WTC11 (cell line): ENCODE measurements around the gene EGR1. TPM values are rescaled to one million over a fixed set of nuclear protein-coding genes. Genes with fewer than 3 reads are reported as not detected.

Experiments used
- ATAC-seq: fragments of 200-7000 bp; cut with Tn5 transposase; 2 replicates; pipeline ENCODE4 v1.10.0; 2021; ENCODE audit warnings: mild to moderate bottlenecking, moderate library complexity
- CTCF ChIA-PET: fragments of 300-600 bp; sonication (Branson Sonifier 250); formaldehyde crosslinking; loops from one replicate; lab custom pipeline; 2021; ENCODE audit warnings: antibody characterized with exemption; lab: Charles Lee
- POLR2A ChIA-PET: fragments of 350-600 bp; sonication (Branson Sonifier 250); formaldehyde crosslinking; loops from one replicate; lab custom pipeline; 2021; ENCODE audit warnings: antibody characterized with exemption; lab: Charles Lee
- DNase-seq: peaks from one replicate; pipeline ENCODE4 v3.0.0; 2021; ENCODE audit warnings: low spot score
- H3K27ac Mint-ChIP-seq: 2 replicates; pipeline ENCODE4 v1.8.0; 2021; ENCODE audit warnings: mixed read lengths
- H3K27me3 Mint-ChIP-seq: 2 replicates; pipeline ENCODE4 v1.8.0; 2021; ENCODE audit warnings: low read depth, mild to moderate bottlenecking, moderate library complexity, mixed read lengths
- H3K36me3 Mint-ChIP-seq: 2 replicates; pipeline ENCODE4 v1.8.0; 2021; ENCODE audit warnings: mixed read lengths
- H3K4me1 Mint-ChIP-seq: 2 replicates; pipeline ENCODE4 v1.8.0; 2022; ENCODE audit warnings: mixed read lengths
- H3K4me3 Mint-ChIP-seq: 2 replicates; pipeline ENCODE4 v1.8.0; 2021; ENCODE audit warnings: mild to moderate bottlenecking, moderate library complexity, mixed read lengths
- H3K9me3 Mint-ChIP-seq: 2 replicates; pipeline ENCODE4 v1.8.0; 2021; ENCODE audit warnings: mixed read lengths
- AR ChIP-seq: fragments of 250-450 bp; sonication (Bioruptor Pico); IDR thresholded peaks from 2 replicates; pipeline ENCODE4 v1.9.0; 2021; ENCODE audit warnings: mild to moderate bottlenecking
- ATF2 ChIP-seq: sonication (generic); formaldehyde crosslinking; IDR thresholded peaks from 2 replicates; pipeline ENCODE4 v1.8.1; 2022; ENCODE audit warnings: low read depth, missing genetic modification reagents, borderline replicate concordance
- ATF3 ChIP-seq: sonication (generic); formaldehyde crosslinking; conservative IDR thresholded peaks from 2 replicates; pipeline ENCODE4 v1.8.1; 2022; ENCODE audit warnings: mild to moderate bottlenecking, missing genetic modification reagents
- E2F1 ChIP-seq: sonication (generic); formaldehyde crosslinking; IDR thresholded peaks from 2 replicates; pipeline ENCODE4 v1.8.0; 2022; ENCODE audit warnings: mild to moderate bottlenecking, missing genetic modification reagents
- E2F4 ChIP-seq: sonication (generic); formaldehyde crosslinking; IDR thresholded peaks from 2 replicates; pipeline ENCODE4 v1.8.1; 2022; ENCODE audit warnings: low read depth, mild to moderate bottlenecking, moderate library complexity, missing genetic modification reagents, borderline replicate concordance
- FOXP1 ChIP-seq: sonication (generic); formaldehyde crosslinking; IDR thresholded peaks from 2 replicates; pipeline ENCODE4 v1.8.0; 2022; ENCODE audit warnings: missing genetic modification reagents, mild to moderate bottlenecking, moderate library complexity, borderline replicate concordance
- FOXP4 ChIP-seq: sonication (generic); formaldehyde crosslinking; IDR thresholded peaks from 2 replicates; pipeline ENCODE4 v1.8.0; 2022; ENCODE audit warnings: mild to moderate bottlenecking, missing genetic modification reagents
- MAX ChIP-seq: sonication (generic); formaldehyde crosslinking; IDR thresholded peaks from 2 replicates; pipeline ENCODE4 v1.8.0; 2022; ENCODE audit warnings: mild to moderate bottlenecking, missing genetic modification reagents
- NFATC4 ChIP-seq: fragments of 250-450 bp; sonication (Bioruptor Pico); IDR thresholded peaks from 2 replicates; pipeline ENCODE4 v1.9.0; 2021; ENCODE audit warnings: mild to moderate bottlenecking
- NFYB ChIP-seq: sonication (generic); formaldehyde crosslinking; conservative IDR thresholded peaks from 2 replicates; pipeline ENCODE4 v1.8.0; 2022; ENCODE audit warnings: low read depth, missing genetic modification reagents
- PRRX2 ChIP-seq: fragments of 250-450 bp; sonication (Bioruptor Pico); IDR thresholded peaks from 2 replicates; pipeline ENCODE4 v1.8.0; 2021; ENCODE audit warnings: mild to moderate bottlenecking
- RELA ChIP-seq: sonication (generic); formaldehyde crosslinking; IDR thresholded peaks from 2 replicates; pipeline ENCODE4 v1.8.1; 2022; ENCODE audit warnings: missing genetic modification reagents, mild to moderate bottlenecking, borderline replicate concordance
- SMAD4 ChIP-seq: sonication (generic); formaldehyde crosslinking; IDR thresholded peaks from 2 replicates; pipeline ENCODE4 v1.8.0; 2022; ENCODE audit warnings: mild to moderate bottlenecking, missing genetic modification reagents
- TEAD1 ChIP-seq: sonication (generic); formaldehyde crosslinking; IDR thresholded peaks from 2 replicates; pipeline ENCODE4 v1.8.0; 2022; ENCODE audit warnings: mild to moderate bottlenecking, missing genetic modification reagents
- USF2 ChIP-seq: sonication (generic); formaldehyde crosslinking; IDR thresholded peaks from 2 replicates; pipeline ENCODE4 v1.8.1; 2023; ENCODE audit warnings: mild to moderate bottlenecking, missing genetic modification reagents, moderate library complexity
- ZNF281 ChIP-seq: sonication (generic); formaldehyde crosslinking; IDR thresholded peaks from 2 replicates; pipeline ENCODE4 v1.8.0; 2023; ENCODE audit warnings: mild to moderate bottlenecking, missing genetic modification reagents
- ZNF671 ChIP-seq: fragments of 250-450 bp; sonication (Bioruptor Pico); IDR thresholded peaks from 2 replicates; pipeline ENCODE4 v1.8.0; 2021; ENCODE audit warnings: mild to moderate bottlenecking
- ZSCAN18 ChIP-seq: fragments of 250-450 bp; sonication (Bioruptor Pico); IDR thresholded peaks from 2 replicates; pipeline ENCODE4 v2.1.2; 2022; ENCODE audit warnings: mild to moderate bottlenecking, moderate library complexity
- total RNA-seq: library from RNA; stranded (reverse); gene quantifications from 3 replicates; pipeline ENCODE4 v1.2.3, GENCODE V29; 2021

The EGR1 gene
- total RNA-seq, 1 experiment from 2014 or later: 15.7 TPM

- ATAC-seq (no peak), DNase-seq (no peak)
- ChIA-PET POLR2A (no interaction called here), CTCF (interaction anchor here (0.6 to 5.9 kb wide), 13 partner anchors 11 to 581 kb away, joined by 3 to 154 read pairs (median 5); partner anchors contain the start of genes EGR1, KDM3B and REEP2)
- Mint-ChIP-seq H3K4me3 (no peak overlapping the region), H3K27me3 (no peaks in the 10 kb centered on the region; the same call in 1 of the 2 replicates), H3K27ac (no peak overlapping the region), H3K36me3 (no peaks in the 10 kb centered on the region), H3K4me1 (peaks cover 29% of the 10 kb centered on the region), H3K9me3 (no peaks in the 10 kb centered on the region)
- TF ChIP-seq RELA (no peak), ZNF671 (CRISPR knock-in tag) (no peak), ZNF281 (CRISPR knock-in tag) (no peak), NFYB (CRISPR knock-in tag) (no peak), SMAD4 (CRISPR knock-in tag) (no peak), TEAD1 (CRISPR knock-in tag) (no peak), NFATC4 (CRISPR knock-in tag) (no peak), USF2 (CRISPR knock-in tag) (no peak), ATF2 (CRISPR knock-in tag) (no peak), PRRX2 (no peak), E2F1 (CRISPR knock-in tag) (no peak), E2F4 (CRISPR knock-in tag) (no peak), MAX (CRISPR knock-in tag) (no peak), FOXP4 (no peak)
Observed at GRCh38 chr5:138450971-138451370, 14.3 kb upstream of the EGR1 start.

- H3K27ac Mint-ChIP-seq: no peak overlapping the region
- no peaks in the 10 kb centered on the region; the same call in 1 of the 2 replicates for H3K27me3 Mint-ChIP-seq
- H3K9me3 Mint-ChIP-seq: no peaks in the 10 kb centered on the region
- peaks cover 29% of the 10 kb centered on the region for H3K4me1 Mint-ChIP-seq
- no peak for ATAC-seq
- POLR2A ChIA-PET: interaction anchor here (1.5 kb wide), 1 partner anchor 12 kb away, joined by 3 read pairs; the partner anchor contains the start of gene EGR1
- CTCF ChIA-PET: interaction anchor here (1.3 to 5.9 kb wide), 2 partner anchors 51 to 100 kb away, joined by 3 to 154 read pairs; partner anchors contain the start of gene KDM3B
- no peak overlapping the region for H3K4me3 Mint-ChIP-seq
- no peak for DNase-seq
- no peaks in the 10 kb centered on the region for H3K36me3 Mint-ChIP-seq
- no peak for TF ChIP-seq ZSCAN18 (CRISPR knock-in tag)
- no peak for TF ChIP-seq AR (CRISPR knock-in tag)
- no peak for TF ChIP-seq FOXP1 (CRISPR knock-in tag)
- TF ChIP-seq ATF3: no peak
Observed at GRCh38 chr5:138452720-138453119, 12.6 kb upstream of the EGR1 start.
